SHP77 (cell line): Measurements from ENCODE around the gene USH2A.

Experiments used
- DNase-seq, 2 experiments: peaks; one replicate each; lab custom pipeline; 2025; lab: John Stamatoyannopoulos, UW

The USH2A gene

GRCh38 chr1:215863796-215864195 is 559.5 kb downstream of the USH2A start:
- DNase-seq = no peak

- DNase-seq = no peak
These were observed 562.4 kb downstream of the USH2A start for GRCh38 chr1:215860833-215861232.

- DNase-seq = no peak
These were observed 565.9 kb downstream of the USH2A start for GRCh38 chr1:215857317-215857716.

GRCh38 chr1:215845234-215845891 is 577.9 kb downstream of the USH2A start:
- DNase-seq = no peak

- DNase-seq = no peak
These were observed 578.5 kb downstream of the USH2A start for GRCh38 chr1:215844777-215845176.

- no peak for DNase-seq
These were observed 579.0 kb downstream of the USH2A start for GRCh38 chr1:215844266-215844665.

- DNase-seq = no peak
These were observed 580.3 kb downstream of the USH2A start for GRCh38 chr1:215842905-215843304.

- DNase-seq = no peak
These were observed 587.3 kb downstream of the USH2A start for GRCh38 chr1:215835951-215836350.

- no peak for DNase-seq
These were observed 589.1 kb downstream of the USH2A start for GRCh38 chr1:215833941-215834729.

GRCh38 chr1:215830226-215830810 is 592.9 kb downstream of the USH2A start:
- DNase-seq = no peak

- DNase-seq = no peak
These were observed 598.2 kb downstream of the USH2A start for GRCh38 chr1:215825056-215825455.

GRCh38 chr1:215824245-215824644 is 599.0 kb downstream of the USH2A start:
- no peak for DNase-seq

- DNase-seq = no peak
These were observed 604.1 kb downstream of the USH2A start for GRCh38 chr1:215819114-215819513.

GRCh38 chr1:215807911-215808436 is 615.3 kb downstream of the USH2A start:
- DNase-seq = no peak

GRCh38 chr1:215807218-215807617 is 616.0 kb downstream of the USH2A start:
- DNase-seq = no peak

- DNase-seq = no peak
These were observed 625.4 kb downstream of the USH2A start for GRCh38 chr1:215797859-215798258.

GRCh38 chr1:215794156-215794555 is 629.1 kb downstream of the USH2A start:
- no peak for DNase-seq

- no peak for DNase-seq
These were observed 630.1 kb downstream of the USH2A start for GRCh38 chr1:215793180-215793579.

- no peak for DNase-seq
These were observed 630.8 kb downstream of the USH2A start for GRCh38 chr1:215792446-215792845.

- no peak for DNase-seq
These were observed 633.3 kb downstream of the USH2A start for GRCh38 chr1:215789981-215790380.

- no peak for DNase-seq
These were observed 636.3 kb downstream of the USH2A start for GRCh38 chr1:215786997-215787396.

GRCh38 chr1:215780641-215781040 is 642.6 kb downstream of the USH2A start:
- no peak for DNase-seq

GRCh38 chr1:215780139-215780538 is 643.1 kb downstream of the USH2A start:
- no peak for DNase-seq
